HepG2 (cell line): ENCODE results near the gene PPP2R1B. TPM values are rescaled to one million over a fixed set of nuclear protein-coding genes. Genes with fewer than 3 reads are reported as not detected.

Experiments
- ATAD3A ChIP-seq: sonication (generic); formaldehyde crosslinking; IDR thresholded peaks from 2 replicates; pipeline ENCODE4 v1.4.0; 2020; ENCODE audit warnings: missing genetic modification reagents
- ATF7-NPFF ChIP-seq: sonication (generic); formaldehyde crosslinking; IDR thresholded peaks from 2 replicates; pipeline ENCODE4 v1.8.1; 2023; ENCODE audit warnings: mild to moderate bottlenecking, low read depth, missing genetic modification reagents, moderate library complexity
- FOXM1 ChIP-seq: sonication (generic); formaldehyde crosslinking; IDR thresholded peaks from 2 replicates; pipeline ENCODE4 v1.5.0; 2020; ENCODE audit warnings: missing genetic modification reagents
- HIVEP1 ChIP-seq: sonication (generic); formaldehyde crosslinking; IDR thresholded peaks from 2 replicates; pipeline ENCODE4 v1.4.0; 2020; ENCODE audit warnings: mild to moderate bottlenecking, missing genetic modification reagents
- KDM1A ChIP-seq: IDR thresholded peaks from 2 replicates; pipeline ENCODE4 v1.6.1; 2016; ENCODE audit warnings: missing compliant biosample characterization
- KDM2A ChIP-seq: sonication (generic); formaldehyde crosslinking; IDR thresholded peaks from 2 replicates; pipeline ENCODE4 v1.4.0; 2020; ENCODE audit warnings: low read depth, missing genetic modification reagents, borderline replicate concordance
- MXI1 ChIP-seq: IDR thresholded peaks from 3 replicates; pipeline ENCODE4 v1.6.1; 2012; ENCODE audit warnings: low read depth, low read length, inconsistent platforms, borderline replicate concordance
- NR2F6 ChIP-seq, 2 experiments: IDR thresholded peaks; 2 replicates each; pipeline ENCODE4 v1.6.1; 2016; ENCODE audit warnings: antibody characterized with exemption in 1 of 2, mild to moderate bottlenecking in 1 of 2
- PITX1 ChIP-seq: sonication (generic); formaldehyde crosslinking; IDR thresholded peaks from 2 replicates; pipeline ENCODE4 v1.5.1; 2020; ENCODE audit warnings: mild to moderate bottlenecking, missing genetic modification reagents
- RARA ChIP-seq: IDR thresholded peaks from 2 replicates; pipeline ENCODE4 v1.6.1; 2016; ENCODE audit warnings: missing genetic modification reagents, missing compliant biosample characterization
- SMARCE1 ChIP-seq: fragments of 450-650 bp; IDR thresholded peaks from 2 replicates; pipeline ENCODE4 v1.6.1; 2017; ENCODE audit warnings: borderline replicate concordance
- SOX5 ChIP-seq: IDR thresholded peaks from 2 replicates; pipeline ENCODE4 v1.6.1; 2016; ENCODE audit warnings: borderline replicate concordance
- SP5 ChIP-seq: IDR thresholded peaks from 2 replicates; pipeline ENCODE4 v1.6.1; 2016; ENCODE audit warnings: low read depth, borderline replicate concordance
- TEAD3 ChIP-seq: optimal IDR thresholded peaks from 2 replicates; pipeline ENCODE3; 2016; ENCODE audit warnings: borderline replicate concordance
- ZNF224 ChIP-seq: sonication (generic); formaldehyde crosslinking; IDR thresholded peaks from 2 replicates; pipeline ENCODE4 v1.5.0; 2020; ENCODE audit warnings: mild to moderate bottlenecking, missing genetic modification reagents
- ZNF7 ChIP-seq: IDR thresholded peaks from 2 replicates; pipeline ENCODE4 v1.6.1; 2016; ENCODE audit warnings: missing biosample characterization, missing genetic modification reagents
- ZNF703 ChIP-seq: sonication (generic); formaldehyde crosslinking; IDR thresholded peaks from 2 replicates; pipeline ENCODE4 v1.5.1; 2020; ENCODE audit warnings: missing genetic modification reagents, mild to moderate bottlenecking, moderate library complexity, borderline replicate concordance
- ZNF790 ChIP-seq: sonication (generic); formaldehyde crosslinking; IDR thresholded peaks from 2 replicates; pipeline ENCODE4 v1.8.0; 2022; ENCODE audit warnings: missing genetic modification reagents, mild to moderate bottlenecking, borderline replicate concordance
- polyA plus RNA-seq, 8 experiments: library from polyadenylated mRNA; depleted of rRNA in 3 of 8; stranded (reverse) in 7 of 8; unstranded in 1 of 8; fragments of >200 nt; fragmentation: Illumina TruSeq in 4 of 8; extraction: Trizol in 4 of 8; gene quantifications; 2 replicates each; pipeline versions ENCODE4 v1.2.1 to v1.2.3, GENCODE V29; 2011 to 2016; ENCODE audit warnings: low read depth in 4 of 8, missing spikeins in 1 of 8, mixed read lengths in 1 of 8; ENCODE audit not compliant: insufficient read depth in 1 of 8
- total RNA-seq, 5 experiments: library from RNA; depleted of rRNA; stranded (reverse); fragments of >200 nt; fragmentation: Illumina TruSeq; extraction: Trizol; gene quantifications; 2 replicates each; pipeline ENCODE4 v1.2.3, GENCODE V29; 2016; ENCODE audit warnings: low read depth in 1 of 5
- TF ChIP-seq, protein P1 (sequence below): sonication (generic); formaldehyde crosslinking; IDR thresholded peaks from 2 replicates; pipeline ENCODE4 v1.4.0; 2020; ENCODE audit warnings: missing genetic modification reagents
- TF ChIP-seq, protein P2 (sequence below): sonication (generic); formaldehyde crosslinking; IDR thresholded peaks from 2 replicates; pipeline ENCODE4 v1.5.0; 2020; ENCODE audit warnings: mild to moderate bottlenecking, missing genetic modification reagents
- TF ChIP-seq, protein P3 (sequence below): sonication (generic); formaldehyde crosslinking; IDR thresholded peaks from 2 replicates; pipeline ENCODE4 v1.8.1; 2023; ENCODE audit warnings: mild to moderate bottlenecking, missing genetic modification reagents
- TF ChIP-seq, protein P4 (sequence below): sonication (generic); formaldehyde crosslinking; IDR thresholded peaks from 2 replicates; pipeline ENCODE4 v1.5.1; 2020; ENCODE audit warnings: mild to moderate bottlenecking, missing genetic modification reagents, moderate library complexity
- TF ChIP-seq, protein P5 (sequence below): sonication (generic); formaldehyde crosslinking; IDR thresholded peaks from 2 replicates; pipeline ENCODE4 v1.4.0; 2020; ENCODE audit warnings: missing genetic modification reagents, low read depth, mild to moderate bottlenecking, borderline replicate concordance

Gene PPP2R1B
- total and polyA plus RNA-seq, 2 of the 13 experiments (the other 11 are each of a cell fraction or from before 2014, with no cell fraction given): 22.1 to 56.8 TPM

DNA sequence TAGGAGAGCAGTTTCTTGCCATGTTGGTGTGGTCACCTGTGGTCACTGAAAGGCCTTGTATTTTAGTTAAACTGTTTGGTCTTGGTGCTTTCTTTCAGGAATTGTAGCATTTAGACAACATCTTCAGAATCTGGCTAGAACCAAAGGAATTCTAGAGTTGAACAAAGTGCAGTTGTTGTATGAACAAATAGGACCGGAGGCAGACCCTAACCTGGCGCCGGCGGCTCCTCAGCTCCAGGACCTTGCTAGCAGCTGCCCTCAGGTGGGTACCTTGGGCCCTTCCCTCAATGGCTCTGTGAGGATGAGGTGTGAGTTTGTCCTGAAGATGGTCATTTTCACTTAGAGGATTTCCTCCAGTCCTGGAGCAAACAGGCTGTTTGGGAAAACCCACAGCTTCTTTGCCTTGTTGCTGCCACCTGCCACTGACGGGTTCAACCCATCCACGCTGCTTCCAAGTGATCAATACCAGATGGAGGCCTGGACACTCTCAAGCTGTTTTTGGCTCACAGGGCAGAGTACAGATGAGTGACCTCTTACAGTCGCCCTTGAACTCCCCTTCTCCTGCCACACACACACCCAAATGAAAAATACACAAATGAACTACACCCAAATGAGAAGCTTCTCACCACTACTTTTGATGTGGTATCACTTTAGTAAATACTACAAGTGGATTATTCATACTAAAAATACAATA, 45.2 kb downstream of the PPP2R1B start (continued):
- TF ChIP-seq, protein P1, sequence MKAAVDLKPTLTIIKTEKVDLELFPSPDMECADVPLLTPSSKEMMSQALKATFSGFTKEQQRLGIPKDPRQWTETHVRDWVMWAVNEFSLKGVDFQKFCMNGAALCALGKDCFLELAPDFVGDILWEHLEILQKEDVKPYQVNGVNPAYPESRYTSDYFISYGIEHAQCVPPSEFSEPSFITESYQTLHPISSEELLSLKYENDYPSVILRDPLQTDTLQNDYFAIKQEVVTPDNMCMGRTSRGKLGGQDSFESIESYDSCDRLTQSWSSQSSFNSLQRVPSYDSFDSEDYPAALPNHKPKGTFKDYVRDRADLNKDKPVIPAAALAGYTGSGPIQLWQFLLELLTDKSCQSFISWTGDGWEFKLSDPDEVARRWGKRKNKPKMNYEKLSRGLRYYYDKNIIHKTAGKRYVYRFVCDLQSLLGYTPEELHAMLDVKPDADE (CRISPR knock-in tag): no peak
- TF ChIP-seq ZNF224 (CRISPR knock-in tag) (no peak), MXI1 (no peak), SP5 (CRISPR knock-in tag) (no peak), TEAD3 (no peak), ATF7-NPFF (CRISPR knock-in tag) (no peak), KDM2A (CRISPR knock-in tag) (no peak), ZNF790 (CRISPR knock-in tag) (no peak), NR2F6 (IDR thresholded peaks at IDR 0.05) (peak; percentile 26; the same call in 1 of the 2 replicates), NR2F6 (CRISPR knock-in tag; IDR thresholded peaks at IDR 0.05) (peak; percentile 50; the same call in 1 of the 2 replicates), KDM1A (CRISPR knock-in tag) (no peak), SOX5 (no peak), ZNF703 (no peak), HIVEP1 (CRISPR knock-in tag) (no peak), RARA (CRISPR knock-in tag) (peak; percentile 46; the same call in 1 of the 2 replicates), ZNF7 (no peak), SMARCE1 (no peak), FOXM1 (CRISPR knock-in tag) (no peak), PITX1 (0 out of 2 replicates have a peak, but pooled peaks have one; percentile 15), ATAD3A (CRISPR knock-in tag) (no peak)
- TF ChIP-seq, protein P2, sequence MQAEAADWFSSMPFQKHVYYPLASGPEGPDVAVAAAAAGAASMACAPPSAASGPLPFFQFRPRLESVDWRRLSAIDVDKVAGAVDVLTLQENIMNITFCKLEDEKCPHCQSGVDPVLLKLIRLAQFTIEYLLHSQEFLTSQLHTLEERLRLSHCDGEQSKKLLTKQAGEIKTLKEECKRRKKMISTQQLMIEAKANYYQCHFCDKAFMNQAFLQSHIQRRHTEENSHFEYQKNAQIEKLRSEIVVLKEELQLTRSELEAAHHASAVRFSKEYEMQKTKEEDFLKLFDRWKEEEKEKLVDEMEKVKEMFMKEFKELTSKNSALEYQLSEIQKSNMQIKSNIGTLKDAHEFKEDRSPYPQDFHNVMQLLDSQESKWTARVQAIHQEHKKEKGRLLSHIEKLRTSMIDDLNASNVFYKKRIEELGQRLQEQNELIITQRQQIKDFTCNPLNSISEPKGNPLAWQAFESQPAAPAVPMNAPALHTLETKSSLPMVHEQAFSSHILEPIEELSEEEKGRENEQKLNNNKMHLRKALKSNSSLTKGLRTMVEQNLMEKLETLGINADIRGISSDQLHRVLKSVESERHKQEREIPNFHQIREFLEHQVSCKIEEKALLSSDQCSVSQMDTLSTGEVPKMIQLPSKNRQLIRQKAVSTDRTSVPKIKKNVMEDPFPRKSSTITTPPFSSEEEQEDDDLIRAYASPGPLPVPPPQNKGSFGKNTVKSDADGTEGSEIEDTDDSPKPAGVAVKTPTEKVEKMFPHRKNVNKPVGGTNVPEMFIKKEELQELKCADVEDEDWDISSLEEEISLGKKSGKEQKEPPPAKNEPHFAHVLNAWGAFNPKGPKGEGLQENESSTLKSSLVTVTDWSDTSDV (CRISPR knock-in tag): no peak
- TF ChIP-seq, protein P3, sequence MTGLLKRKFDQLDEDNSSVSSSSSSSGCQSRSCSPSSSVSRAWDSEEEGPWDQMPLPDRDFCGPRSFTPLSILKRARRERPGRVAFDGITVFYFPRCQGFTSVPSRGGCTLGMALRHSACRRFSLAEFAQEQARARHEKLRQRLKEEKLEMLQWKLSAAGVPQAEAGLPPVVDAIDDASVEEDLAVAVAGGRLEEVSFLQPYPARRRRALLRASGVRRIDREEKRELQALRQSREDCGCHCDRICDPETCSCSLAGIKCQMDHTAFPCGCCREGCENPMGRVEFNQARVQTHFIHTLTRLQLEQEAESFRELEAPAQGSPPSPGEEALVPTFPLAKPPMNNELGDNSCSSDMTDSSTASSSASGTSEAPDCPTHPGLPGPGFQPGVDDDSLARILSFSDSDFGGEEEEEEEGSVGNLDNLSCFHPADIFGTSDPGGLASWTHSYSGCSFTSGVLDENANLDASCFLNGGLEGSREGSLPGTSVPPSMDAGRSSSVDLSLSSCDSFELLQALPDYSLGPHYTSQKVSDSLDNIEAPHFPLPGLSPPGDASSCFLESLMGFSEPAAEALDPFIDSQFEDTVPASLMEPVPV (CRISPR knock-in tag): no peak
- TF ChIP-seq, protein P4, sequence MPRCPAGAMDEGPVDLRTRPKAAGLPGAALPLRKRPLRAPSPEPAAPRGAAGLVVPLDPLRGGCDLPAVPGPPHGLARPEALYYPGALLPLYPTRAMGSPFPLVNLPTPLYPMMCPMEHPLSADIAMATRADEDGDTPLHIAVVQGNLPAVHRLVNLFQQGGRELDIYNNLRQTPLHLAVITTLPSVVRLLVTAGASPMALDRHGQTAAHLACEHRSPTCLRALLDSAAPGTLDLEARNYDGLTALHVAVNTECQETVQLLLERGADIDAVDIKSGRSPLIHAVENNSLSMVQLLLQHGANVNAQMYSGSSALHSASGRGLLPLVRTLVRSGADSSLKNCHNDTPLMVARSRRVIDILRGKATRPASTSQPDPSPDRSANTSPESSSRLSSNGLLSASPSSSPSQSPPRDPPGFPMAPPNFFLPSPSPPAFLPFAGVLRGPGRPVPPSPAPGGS (CRISPR knock-in tag): no peak
- TF ChIP-seq, protein P5, sequence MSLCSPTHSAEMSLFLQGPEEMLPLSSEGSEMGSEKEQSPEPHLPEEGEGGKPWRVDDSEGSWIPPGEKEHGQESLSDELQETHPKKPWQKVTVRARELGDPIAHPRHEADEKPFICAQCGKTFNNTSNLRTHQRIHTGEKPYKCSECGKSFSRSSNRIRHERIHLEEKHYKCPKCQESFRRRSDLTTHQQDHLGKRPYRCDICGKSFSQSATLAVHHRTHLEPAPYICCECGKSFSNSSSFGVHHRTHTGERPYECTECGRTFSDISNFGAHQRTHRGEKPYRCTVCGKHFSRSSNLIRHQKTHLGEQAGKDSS (CRISPR knock-in tag): no peak
